Kidney tubule cell (primary cell): ENCODE measurements around the gene FOXO6.
"Not testable (repeated sequence)": the region's sequence is repeated elsewhere in the genome, so short reads cannot be mapped to it uniquely, and the experiment has no call there.

Source experiments
- DNase-seq: peaks from one replicate; pipeline ENCODE4 v3.0.0-alpha.2; 2018; ENCODE audit warnings: low spot score

FOXO6 gene

GRCh38 chr1:41329662-41330587 lies 31.3 kb upstream of the FOXO6 start:
- DNase-seq: no peak

GRCh38 chr1:41330588-41331545 lies 30.4 kb upstream of the FOXO6 start:
- no peak for DNase-seq

- no peak for DNase-seq
Observed at GRCh38 chr1:41331546-41331917, 29.7 kb upstream of the FOXO6 start.

- DNase-seq: not testable (repeated sequence)
Observed at GRCh38 chr1:41332161-41332560, 29.1 kb upstream of the FOXO6 start.

- peak; percentile 56 for DNase-seq
Observed at GRCh38 chr1:41333146-41333784, 28.0 kb upstream of the FOXO6 start.

- DNase-seq: no peak
Observed at GRCh38 chr1:41338820-41339219, 22.4 kb upstream of the FOXO6 start.

- no peak for DNase-seq
Observed at GRCh38 chr1:41340655-41341364, 20.4 kb upstream of the FOXO6 start.

DNA sequence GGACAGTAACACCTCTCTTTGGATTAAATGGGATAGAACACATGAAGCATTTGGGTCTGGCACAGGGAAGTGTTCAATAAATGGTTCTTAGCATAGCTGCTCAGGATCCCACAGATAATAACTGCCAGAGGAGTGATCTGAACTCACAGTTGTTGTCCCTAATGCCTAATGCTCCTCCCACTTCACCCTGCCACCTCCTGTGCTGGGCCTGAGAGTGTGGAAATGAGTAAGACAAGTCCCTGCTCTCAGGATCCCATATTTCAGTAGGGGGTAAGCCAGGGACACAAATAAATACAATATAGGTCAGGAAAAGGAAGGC lies 19.9 kb upstream of the FOXO6 start:
- DNase-seq: no peak

DNA sequence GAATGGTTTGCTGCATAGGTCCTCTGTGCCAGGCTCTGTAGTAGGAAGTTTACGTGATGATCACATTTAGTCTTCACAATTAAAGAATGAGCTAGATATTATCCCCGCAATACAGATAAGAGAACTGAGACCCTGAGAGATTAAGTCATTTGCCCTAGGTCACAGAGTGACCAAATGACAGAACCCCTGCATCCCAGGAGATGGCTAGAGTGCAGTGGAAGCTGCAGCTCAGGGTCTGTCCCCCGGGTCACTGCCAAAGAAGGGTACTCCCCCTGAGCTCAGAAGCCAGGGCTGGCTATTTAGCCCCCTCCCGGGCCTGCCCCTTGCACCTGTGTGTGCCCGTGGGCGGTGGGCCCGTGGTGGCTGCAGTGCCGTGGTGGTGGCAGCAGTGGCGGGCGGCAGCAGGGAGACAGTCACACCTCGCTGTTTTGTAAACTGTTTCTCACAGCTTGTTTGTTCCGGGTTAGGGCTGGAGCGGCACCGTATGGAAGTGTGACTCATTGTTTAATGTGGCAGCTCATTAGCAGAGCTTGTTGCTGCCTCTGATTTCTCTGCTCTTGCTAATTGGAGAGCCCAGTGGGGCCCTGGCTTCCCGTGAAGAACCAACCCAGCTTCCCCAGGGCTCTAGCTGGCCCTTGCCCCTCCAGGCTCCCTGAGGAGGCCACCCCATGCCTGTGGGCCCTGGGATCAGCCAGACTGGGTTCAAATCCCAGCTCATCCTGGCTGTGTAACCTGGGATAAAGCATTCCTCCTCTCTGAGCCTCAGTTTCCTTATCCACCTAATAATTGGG lies 19.3 kb upstream of the FOXO6 start:
- peak; percentile 30 for DNase-seq

DNA sequence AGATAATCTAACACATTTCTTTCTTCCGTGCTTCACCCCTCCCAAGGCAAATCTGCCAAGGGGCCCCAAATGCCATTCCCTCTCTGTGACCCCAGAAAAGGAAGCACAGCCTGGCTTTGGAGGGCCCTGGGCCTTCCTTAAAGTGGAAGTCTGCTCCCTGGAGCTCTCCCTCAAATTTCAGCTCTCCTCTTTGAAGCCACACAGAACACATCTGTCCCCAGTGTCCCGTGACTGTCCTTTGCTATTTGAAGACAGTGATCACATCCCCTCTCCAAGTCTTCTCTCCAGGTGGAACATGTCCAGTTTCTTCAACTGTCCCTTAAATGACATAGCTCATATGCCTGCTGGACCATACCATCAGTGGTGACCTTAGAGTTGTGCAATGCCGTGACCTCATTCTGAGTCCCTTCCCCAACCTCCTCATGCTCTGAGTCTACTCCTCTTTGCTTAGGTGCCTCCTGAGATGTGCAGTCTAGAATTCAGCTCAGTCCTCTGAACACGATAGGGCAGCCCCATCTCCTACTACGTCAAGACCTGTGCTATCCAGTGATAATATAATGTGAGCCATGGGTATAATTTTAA lies 18.4 kb upstream of the FOXO6 start:
- peak; percentile 28 for DNase-seq

DNA sequence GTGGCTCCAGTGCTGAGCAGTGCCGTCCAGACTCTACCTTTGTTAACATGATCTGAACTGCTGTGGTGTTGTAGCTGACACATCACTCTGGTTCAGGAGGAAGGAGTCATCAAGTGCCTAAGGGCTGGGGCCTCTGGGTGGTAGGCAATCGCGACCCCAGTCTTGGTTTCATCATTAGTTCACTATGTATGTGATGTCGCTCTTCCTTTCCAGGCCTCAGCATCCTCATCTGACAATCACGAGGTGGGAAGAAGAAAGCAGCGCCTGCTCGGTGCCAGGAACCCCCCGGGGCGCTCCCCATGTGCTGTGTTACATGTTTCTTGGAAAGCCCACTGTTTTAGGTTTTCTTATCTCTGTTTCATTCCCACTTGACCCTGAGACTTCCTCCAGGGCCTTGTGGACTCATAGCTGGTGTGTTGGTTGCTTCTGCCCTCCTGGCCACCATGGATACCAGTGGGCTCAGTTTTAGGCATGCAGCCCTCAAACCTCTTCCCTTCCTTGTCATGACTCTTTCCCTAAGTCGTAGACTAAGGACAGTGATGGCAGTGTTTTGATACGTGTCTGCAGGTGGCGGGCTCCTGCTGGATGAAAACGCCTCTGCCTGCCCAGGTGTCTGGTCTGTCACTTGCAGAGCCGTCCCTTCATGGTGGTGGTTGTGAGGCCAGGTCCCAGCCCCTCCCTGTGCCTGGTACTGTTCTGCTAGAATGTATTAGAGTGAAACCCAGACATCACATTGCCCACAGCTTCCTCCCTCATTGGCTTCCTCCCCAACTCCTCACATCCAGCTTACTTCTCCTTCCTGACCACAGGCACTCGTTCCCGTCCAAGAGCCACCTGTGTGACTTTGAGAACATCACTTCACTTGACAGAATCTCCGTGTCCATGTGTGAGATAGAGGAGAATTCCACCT lies 17.2 kb upstream of the FOXO6 start:
- peak; percentile 25 for DNase-seq

GRCh38 chr1:41344708-41345159 lies 16.5 kb upstream of the FOXO6 start:
- no peak for DNase-seq

DNA sequence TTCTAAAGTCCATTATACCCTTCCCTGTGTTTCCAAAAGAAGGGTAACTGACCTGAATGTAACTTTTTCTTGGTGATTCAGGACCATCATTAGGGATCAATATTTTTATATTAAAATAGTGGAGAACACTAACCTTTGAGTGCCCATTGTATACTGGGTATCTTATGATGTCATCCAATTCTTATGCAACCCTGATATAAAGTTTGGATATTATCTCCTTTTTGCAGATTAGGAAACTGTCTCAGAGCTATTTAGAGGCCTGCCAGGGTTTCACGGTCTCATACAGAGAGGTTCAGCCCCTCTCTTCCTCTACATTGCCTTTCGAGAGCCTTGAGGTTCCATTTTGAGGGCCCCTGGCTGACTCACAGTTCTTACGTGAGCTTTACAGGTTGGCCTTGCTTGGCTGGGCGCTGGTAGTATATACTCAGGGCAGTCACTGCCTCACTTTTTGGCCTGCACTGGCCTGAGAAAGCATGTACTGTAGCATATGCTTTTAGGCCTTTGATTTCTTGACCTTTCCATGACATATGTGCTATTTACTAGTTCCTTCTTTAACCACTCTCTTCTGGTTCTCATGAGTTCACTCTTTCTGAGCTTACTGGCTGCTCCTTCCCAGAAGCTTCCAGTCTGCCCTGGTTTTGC lies 15.7 kb upstream of the FOXO6 start:
- DNase-seq: no peak

DNA sequence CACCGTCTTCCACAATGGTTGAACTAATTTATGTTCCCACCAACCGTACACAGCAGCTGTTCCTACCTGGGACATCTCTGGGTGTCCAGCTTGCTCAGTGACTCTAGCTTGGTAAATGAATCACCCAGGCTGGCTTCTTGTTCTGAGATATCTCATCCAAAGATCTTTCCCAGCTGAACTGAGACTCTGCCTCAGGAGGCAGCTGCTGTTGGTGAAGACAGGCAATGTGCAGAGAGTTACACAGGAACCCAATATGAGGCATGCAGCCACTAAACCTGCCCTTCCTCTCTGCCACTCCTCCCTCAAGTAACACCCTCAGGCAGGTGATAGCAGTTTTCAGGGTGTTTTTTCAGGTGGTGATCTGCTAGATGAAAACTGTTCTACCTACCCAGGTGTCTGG lies 14.0 kb upstream of the FOXO6 start:
- DNase-seq: peak; percentile 37

- DNase-seq: no peak
Observed at GRCh38 chr1:41348394-41348793, 12.8 kb upstream of the FOXO6 start.

GRCh38 chr1:41349361-41350054 lies 11.7 kb upstream of the FOXO6 start:
- DNase-seq: no peak

DNA sequence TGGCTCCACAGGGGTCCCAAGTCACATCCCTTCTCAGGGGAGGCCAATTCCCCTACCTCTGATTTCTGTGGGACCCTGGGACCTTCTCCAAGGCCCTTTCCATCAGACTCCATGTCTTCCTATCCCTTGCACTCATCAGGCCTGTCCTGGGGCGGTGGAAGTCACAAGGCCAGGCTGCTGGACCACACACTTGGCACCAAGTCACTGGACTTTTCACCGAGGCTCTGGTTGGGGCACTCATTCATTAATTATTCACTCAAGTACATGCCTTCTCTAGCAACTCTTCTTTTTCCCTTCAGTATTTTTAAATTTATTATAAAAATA lies 11.2 kb upstream of the FOXO6 start:
- no peak for DNase-seq
